HAP-1 (cell line): ENCODE measurements around the gene ZNRF2.
A peak's percentile ranks its signal among the peaks of the same experiment; 100 is the strongest.

Experiments used
- DNase-seq, 2 experiments: peaks; one replicate each; pipeline ENCODE4 v3.0.0-alpha.2; 2016 to 2020; ENCODE audit warnings: low spot score in 2 of 2
- H3K27me3 ChIP-seq: fragments of 250-450 bp; sonication (Bioruptor Pico); 2 replicates; pipeline ENCODE4 v1.5.1; 2020; ENCODE audit warnings: low read depth, mild to moderate bottlenecking, moderate library complexity
- H3K36me3 ChIP-seq: fragments of 250-450 bp; sonication (Bioruptor Pico); replicated peaks from 2 replicates; pipeline ENCODE4 v1.5.1; 2020; ENCODE audit warnings: mild to moderate bottlenecking
- H3K4me1 ChIP-seq: fragments of 250-450 bp; sonication (Bioruptor Pico); 2 replicates; pipeline ENCODE4 v1.5.1; 2020; ENCODE audit warnings: mild to moderate bottlenecking
- H3K4me3 ChIP-seq: fragments of 250-450 bp; sonication (Bioruptor Pico); 2 replicates; pipeline ENCODE4 v1.5.1; 2020; ENCODE audit warnings: mild to moderate bottlenecking, moderate library complexity
- H3K9me3 ChIP-seq: fragments of 250-450 bp; sonication (Bioruptor Pico); 2 replicates; pipeline ENCODE4 v1.5.1; 2020; ENCODE audit warnings: mild to moderate bottlenecking, moderate library complexity
- in situ Hi-C: fragments of 300-500 bp; cut with MboI; formaldehyde crosslinking; loops from 3 replicates; pipeline ENCODE4 v1.14.3; 2020; ENCODE audit warnings: low sequenced_read_pairs, inconsistent platforms, mixed read lengths

Gene ZNRF2

DNA sequence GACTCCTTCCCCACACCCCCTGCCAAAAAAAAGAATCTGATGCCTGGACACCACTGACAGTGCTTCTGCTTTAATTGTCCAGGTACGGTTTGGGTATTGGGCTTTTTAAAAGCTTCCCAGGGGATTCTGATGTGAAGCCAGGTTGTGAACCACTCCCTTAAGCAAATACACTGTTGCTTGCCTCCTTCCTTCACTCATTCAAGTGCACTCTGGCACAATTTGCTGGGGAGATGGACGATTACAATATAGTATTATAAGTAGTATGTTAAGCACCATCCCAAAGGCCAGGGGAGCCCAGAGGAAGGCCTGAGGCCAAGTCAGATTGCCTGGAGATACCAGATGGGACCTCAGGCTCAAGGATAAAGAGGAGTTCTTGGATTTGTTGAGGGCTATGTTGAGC lies 12.3 kb upstream of the ZNRF2 start:
- Histone ChIP-seq H3K9me3 (no peaks in the 10 kb centered on the region), H3K4me1 (no peaks in the 10 kb centered on the region), H3K27me3 (no peaks in the 10 kb centered on the region), H3K36me3 (no peaks in the 10 kb centered on the region), H3K4me3 (no peak overlapping the region)
- in situ Hi-C loops = no loop called here
- no peak for DNase-seq

DNA sequence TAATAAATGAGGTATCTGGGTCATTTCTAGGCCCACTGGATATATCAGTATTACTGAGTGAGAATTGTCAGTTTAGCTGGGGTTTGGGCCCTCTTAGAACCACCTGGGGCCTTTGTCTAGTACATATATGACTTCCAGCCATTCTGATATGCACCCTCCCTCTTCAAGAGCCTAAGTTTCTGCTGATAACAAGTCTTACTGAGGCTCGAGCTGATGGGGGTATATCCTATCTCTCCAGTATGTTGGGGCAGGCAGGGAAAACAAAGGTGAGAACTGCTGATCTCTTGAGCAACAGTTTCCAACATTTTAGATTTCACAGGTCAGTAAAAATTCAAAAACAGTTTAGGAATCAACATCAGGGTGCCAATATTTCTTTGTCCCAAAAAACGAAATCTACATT lies 10.8 kb upstream of the ZNRF2 start:
- Histone ChIP-seq H3K4me3 (no peak overlapping the region), H3K27me3 (no peaks in the 10 kb centered on the region), H3K36me3 (no peaks in the 10 kb centered on the region), H3K9me3 (no peaks in the 10 kb centered on the region), H3K4me1 (no peaks in the 10 kb centered on the region)
- no peak for DNase-seq
- in situ Hi-C loops = no loop called here

DNA sequence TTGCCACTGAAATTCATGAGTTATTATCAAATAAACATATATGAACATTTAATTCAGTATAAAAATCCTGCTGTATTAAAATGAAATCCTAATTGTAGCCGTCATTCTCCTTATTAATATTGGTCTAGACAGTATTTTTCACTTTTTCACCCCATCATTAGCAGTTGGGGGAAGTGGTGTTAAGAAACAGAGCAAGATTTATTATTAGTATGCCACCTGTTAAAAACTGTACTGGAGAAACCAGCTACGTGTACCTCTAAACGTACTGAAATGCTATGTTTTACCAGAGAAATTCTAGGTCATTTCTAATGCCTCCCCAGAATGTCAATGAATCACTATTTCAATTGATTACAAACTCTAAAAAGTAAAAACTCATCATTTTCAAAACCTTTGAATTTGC lies 9.8 kb upstream of the ZNRF2 start:
- Histone ChIP-seq H3K4me1 (no peaks in the 10 kb centered on the region), H3K4me3 (no peak overlapping the region), H3K27me3 (no peaks in the 10 kb centered on the region), H3K36me3 (no peaks in the 10 kb centered on the region), H3K9me3 (no peaks in the 10 kb centered on the region)
- no peak for DNase-seq
- in situ Hi-C loops = loop anchor here (5.0 kb wide), 1 partner anchor 288 kb away; no protein-coding TSS in a partner anchor

DNA sequence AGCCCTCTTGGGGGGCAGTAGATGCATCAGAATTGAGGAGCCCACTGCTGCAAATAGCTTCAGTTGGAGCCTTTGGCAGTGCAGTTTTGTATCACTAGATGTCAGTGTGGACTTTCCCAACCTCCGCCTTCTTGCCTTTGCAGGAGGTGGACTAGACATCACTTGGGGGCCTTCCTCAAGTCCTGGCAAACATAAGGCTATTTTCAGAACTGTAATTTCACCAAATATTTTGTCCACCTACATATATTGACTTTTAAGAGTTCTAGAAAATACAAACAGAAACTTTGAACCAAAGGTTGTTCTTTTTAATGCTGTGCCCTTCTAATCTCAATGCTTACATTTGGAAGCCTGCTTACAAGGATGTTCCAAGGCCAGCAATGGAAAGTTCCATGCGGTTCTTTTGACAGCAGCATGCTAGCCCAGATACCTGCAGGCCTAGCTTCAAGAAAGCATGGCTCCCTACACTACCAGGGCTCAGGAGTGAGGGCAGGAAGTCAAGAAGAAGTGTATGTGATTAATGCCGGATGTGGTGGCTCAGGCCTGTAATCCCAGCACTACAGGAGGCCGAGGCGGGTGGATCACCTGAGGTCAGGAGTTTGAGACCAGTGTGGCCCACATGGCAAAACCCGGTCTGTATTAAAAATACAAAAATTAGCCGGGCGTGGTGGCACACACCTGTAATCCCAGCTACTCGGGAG lies 8.0 kb upstream of the ZNRF2 start:
- in situ Hi-C loops = loop anchor here (5.0 kb wide), 1 partner anchor 286 kb away; no protein-coding TSS in a partner anchor
- no peaks in the 10 kb centered on the region for H3K9me3 ChIP-seq
- no peaks in the 10 kb centered on the region for H3K4me1 ChIP-seq
- H3K36me3 ChIP-seq = no peaks in the 10 kb centered on the region
- no peak overlapping the region for H3K4me3 ChIP-seq
- no peaks in the 10 kb centered on the region for H3K27me3 ChIP-seq
- peak; percentile 66 to 71 for DNase-seq

DNA sequence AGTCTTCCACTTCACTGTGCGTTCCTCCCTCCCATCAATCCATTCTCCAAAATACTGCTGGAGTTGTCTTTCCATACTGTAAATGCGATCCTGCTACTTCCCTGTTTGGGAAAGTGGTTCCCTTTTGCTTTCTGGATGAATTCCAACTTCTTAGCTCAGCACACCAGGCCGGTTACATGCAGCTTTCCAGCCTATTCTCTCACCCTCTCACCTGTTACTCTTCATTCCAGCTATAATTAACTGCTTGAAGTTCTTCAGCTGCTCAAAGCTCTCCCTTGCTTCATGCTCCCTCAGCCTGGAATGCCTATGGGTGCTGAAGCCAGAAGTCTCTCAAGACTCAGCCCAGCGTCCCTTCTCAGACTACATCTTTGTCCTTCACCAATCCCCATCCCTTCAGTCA lies 6.0 kb upstream of the ZNRF2 start:
- no peaks in the 10 kb centered on the region for H3K4me1 ChIP-seq

DNA sequence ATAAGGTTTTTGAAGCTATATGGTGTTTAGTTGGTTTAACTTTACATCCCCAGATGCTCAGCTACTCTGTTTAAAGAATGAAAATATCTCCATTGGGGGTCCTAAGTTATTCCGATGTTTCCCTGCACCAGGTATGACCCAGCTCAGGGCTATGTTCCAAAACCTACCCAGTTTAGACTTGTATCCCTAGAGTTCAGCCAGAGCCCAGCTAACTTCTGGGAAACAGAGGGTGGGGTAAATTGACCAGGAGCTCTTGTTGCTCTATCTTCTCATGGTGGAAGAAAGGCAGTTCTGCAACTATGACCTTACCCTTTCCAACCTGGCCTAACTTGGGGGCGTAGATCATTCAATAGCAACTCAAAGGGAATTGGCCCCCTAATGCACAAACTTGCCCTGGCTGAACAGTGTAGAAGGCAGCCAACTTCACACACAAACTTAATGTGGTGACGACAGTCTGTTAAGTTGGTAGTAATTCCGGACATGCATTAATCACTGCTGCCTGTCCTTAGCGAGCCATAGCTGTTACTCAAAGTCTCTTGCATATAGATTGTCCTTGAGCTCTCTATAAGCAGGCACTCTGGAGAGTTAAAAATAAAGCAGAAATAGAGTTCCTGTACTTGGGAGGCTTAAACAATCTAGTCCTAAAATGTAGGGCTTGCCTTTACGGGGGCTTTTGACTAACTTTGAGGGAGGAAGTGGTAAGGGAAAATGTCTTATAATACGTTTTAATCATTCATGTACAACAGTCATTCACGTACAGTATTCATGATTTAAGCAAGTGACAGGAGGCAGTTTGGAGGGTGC lies 5.3 kb upstream of the ZNRF2 start:
- no peaks in the 10 kb centered on the region for H3K36me3 ChIP-seq
- H3K27me3 ChIP-seq = no peaks in the 10 kb centered on the region
- no peaks in the 10 kb centered on the region for H3K9me3 ChIP-seq
- no peak for DNase-seq
- no peak overlapping the region for H3K4me3 ChIP-seq
- in situ Hi-C loops = loop anchor here (5.0 kb wide), 1 partner anchor 283 kb away; no protein-coding TSS in a partner anchor
- peaks cover 3% of the 10 kb centered on the region; the same call in 1 of the 2 replicates for H3K4me1 ChIP-seq

More for the DNA sequence above, 6.0 kb upstream of the ZNRF2 start:
- in situ Hi-C loops = loop anchor here (5.0 kb wide), 1 partner anchor 284 kb away; no protein-coding TSS in a partner anchor
- no peaks in the 10 kb centered on the region for H3K27me3 ChIP-seq
- DNase-seq = no peak
- no peaks in the 10 kb centered on the region for H3K36me3 ChIP-seq
- H3K9me3 ChIP-seq = no peaks in the 10 kb centered on the region
- no peak overlapping the region for H3K4me3 ChIP-seq

DNA sequence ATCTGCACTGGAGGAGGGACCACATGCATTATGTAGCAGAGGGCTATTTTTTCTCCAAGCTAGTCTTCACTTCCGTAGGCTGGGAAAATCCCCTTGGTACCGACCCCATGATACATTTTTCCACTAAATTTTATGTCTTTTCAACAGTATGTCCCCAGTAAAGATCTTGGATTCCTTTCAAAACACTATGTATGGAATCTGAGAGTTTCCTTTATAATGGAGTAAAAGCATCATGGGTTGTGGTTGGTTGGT lies 4.8 kb upstream of the ZNRF2 start:
- peaks cover 3% of the 10 kb centered on the region; the same call in 1 of the 2 replicates for H3K4me1 ChIP-seq
- DNase-seq = no peak
- no peaks in the 10 kb centered on the region for H3K36me3 ChIP-seq
- H3K9me3 ChIP-seq = no peaks in the 10 kb centered on the region
- no peaks in the 10 kb centered on the region for H3K27me3 ChIP-seq
- in situ Hi-C loops = loop anchor here (5.0 kb wide), 1 partner anchor 283 kb away; no protein-coding TSS in a partner anchor
- H3K4me3 ChIP-seq = no peak overlapping the region

DNA sequence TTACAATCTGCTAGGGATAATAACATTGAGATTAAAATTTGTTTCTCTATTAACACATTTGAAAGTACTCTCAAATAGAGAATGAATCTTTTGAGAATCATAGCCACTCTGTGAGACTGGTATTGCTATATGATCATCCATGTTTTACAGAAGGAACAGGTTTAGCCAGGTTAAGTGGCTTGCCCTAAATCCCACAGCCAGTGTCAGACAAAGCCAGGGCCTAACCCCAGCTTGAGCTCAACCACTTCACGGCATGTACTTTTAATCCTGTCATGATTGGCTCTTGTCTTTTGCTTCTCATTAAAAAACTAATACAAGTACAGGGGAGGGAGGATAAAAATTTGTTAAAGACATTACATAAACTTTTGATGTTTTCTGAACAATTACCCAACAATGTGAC lies 3.8 kb upstream of the ZNRF2 start:
- Histone ChIP-seq H3K27me3 (no peaks in the 10 kb centered on the region), H3K4me3 (no peak overlapping the region), H3K36me3 (no peaks in the 10 kb centered on the region), H3K9me3 (no peaks in the 10 kb centered on the region), H3K4me1 (peaks cover 3% of the 10 kb centered on the region; the same call in 1 of the 2 replicates)
- DNase-seq = no peak
- in situ Hi-C loops = loop anchor here (5.0 kb wide), 1 partner anchor 132 kb away; no protein-coding TSS in a partner anchor

DNA sequence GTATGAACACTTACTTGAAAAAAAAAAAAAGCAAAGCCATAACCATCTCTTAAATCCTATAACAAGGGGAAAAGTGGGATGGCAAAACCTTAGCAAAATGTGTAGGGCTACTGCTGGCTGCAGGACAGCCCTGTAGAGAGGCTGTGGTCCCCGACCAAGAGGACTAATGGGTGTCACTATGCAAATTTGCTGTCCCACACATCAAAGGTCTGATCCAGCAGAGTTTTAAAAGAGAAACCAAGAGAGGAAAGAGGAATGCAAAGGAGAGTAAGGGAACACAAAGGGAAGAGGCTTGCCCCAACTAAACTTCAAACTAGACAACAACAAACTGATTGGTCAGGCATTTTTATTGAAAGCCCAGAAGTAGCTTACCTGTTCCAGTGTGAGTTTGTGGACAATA lies 3.1 kb upstream of the ZNRF2 start:
- no peaks in the 10 kb centered on the region for H3K27me3 ChIP-seq
- H3K36me3 ChIP-seq = no peaks in the 10 kb centered on the region
- no peak for DNase-seq
- no peaks in the 10 kb centered on the region for H3K9me3 ChIP-seq
- H3K4me3 ChIP-seq = no peak overlapping the region
- in situ Hi-C loops = loop anchor here (5.0 kb wide), 1 partner anchor 131 kb away; no protein-coding TSS in a partner anchor
- peaks cover 3% of the 10 kb centered on the region; the same call in 1 of the 2 replicates for H3K4me1 ChIP-seq

DNA sequence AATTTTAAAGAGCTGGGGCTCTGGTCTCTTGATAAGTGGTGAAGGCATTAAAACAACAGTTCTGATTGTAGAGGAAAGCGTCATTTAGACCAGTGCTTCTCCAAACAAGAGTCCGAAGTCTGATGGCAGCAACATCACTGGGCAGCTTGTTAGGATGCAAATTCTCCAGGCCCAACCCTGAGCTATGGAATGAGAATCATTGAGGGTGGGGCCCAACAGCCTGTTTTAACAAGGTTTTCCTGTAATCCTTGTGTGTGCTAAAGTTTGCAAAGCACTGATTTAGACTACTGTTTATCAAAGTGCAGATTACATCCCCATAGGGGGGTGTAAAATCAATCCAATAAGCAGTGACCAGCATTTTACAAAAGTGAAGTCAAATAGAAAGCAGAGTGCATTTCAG lies 2.6 kb upstream of the ZNRF2 start:
- no peaks in the 10 kb centered on the region for H3K9me3 ChIP-seq
- H3K27me3 ChIP-seq = no peaks in the 10 kb centered on the region
- DNase-seq = no peak
- no peaks in the 10 kb centered on the region for H3K36me3 ChIP-seq
- no peak overlapping the region for H3K4me3 ChIP-seq
- H3K4me1 ChIP-seq = peaks cover 3% of the 10 kb centered on the region; the same call in 1 of the 2 replicates
- in situ Hi-C loops = loop anchor here (5.0 kb wide), 1 partner anchor 131 kb away; no protein-coding TSS in a partner anchor

DNA sequence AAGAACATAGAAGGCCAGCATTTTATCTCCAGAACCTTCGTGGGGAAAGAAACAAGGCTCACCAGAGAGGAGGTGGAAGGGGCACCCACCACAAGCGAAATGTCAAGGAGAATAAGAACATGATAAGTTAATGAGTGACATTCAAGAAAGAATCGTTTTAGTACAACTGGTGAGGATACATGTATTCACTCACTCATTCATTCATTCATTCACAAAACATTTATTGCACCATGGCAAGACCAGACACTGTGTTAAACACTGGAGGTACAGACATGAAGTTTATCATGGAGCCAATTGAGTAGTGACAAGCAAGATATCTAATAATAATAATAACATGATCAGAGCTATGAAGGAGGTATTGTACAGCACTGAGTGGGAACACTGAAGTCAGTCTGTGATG lies 1.7 kb upstream of the ZNRF2 start:
- Histone ChIP-seq H3K9me3 (no peaks in the 10 kb centered on the region), H3K36me3 (no peaks in the 10 kb centered on the region), H3K4me3 (no peak overlapping the region), H3K4me1 (peaks cover 3% of the 10 kb centered on the region; the same call in 1 of the 2 replicates), H3K27me3 (no peaks in the 10 kb centered on the region)
- DNase-seq = no peak
- in situ Hi-C loops = loop anchor here (5.0 kb wide), 1 partner anchor 130 kb away; no protein-coding TSS in a partner anchor

DNA sequence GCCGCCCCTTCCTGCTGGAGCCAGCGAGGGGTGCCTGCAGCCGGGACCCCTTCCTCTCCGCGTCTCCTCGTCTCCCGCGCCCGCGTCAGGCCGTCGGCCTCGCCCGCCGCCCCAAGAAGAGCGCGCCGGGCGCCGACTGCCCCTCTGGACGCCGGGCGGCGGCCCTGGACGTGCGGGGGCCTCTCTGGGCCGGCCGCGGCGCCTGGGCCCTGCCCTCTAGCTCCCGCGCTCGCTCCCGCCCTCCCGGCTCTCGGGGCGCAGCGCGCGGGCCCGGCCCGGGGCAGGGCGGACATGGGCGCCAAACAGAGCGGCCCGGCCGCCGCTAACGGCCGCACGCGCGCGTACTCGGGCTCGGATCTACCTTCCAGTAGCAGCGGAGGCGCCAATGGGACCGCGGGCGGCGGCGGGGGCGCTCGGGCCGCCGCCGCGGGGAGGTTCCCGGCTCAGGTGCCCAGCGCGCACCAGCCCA lies 704 bp downstream of the ZNRF2 start:
- DNase-seq = peak in 1 of 2 experiments; percentile 19
- H3K27me3 ChIP-seq = no peaks in the 10 kb centered on the region
- no peaks in the 10 kb centered on the region for H3K36me3 ChIP-seq
- H3K4me3 ChIP-seq = peak overlapping the region; percentile 75
- H3K9me3 ChIP-seq = no peaks in the 10 kb centered on the region
- in situ Hi-C loops = no loop called here
- H3K4me1 ChIP-seq = peaks cover 14% of the 10 kb centered on the region

DNA sequence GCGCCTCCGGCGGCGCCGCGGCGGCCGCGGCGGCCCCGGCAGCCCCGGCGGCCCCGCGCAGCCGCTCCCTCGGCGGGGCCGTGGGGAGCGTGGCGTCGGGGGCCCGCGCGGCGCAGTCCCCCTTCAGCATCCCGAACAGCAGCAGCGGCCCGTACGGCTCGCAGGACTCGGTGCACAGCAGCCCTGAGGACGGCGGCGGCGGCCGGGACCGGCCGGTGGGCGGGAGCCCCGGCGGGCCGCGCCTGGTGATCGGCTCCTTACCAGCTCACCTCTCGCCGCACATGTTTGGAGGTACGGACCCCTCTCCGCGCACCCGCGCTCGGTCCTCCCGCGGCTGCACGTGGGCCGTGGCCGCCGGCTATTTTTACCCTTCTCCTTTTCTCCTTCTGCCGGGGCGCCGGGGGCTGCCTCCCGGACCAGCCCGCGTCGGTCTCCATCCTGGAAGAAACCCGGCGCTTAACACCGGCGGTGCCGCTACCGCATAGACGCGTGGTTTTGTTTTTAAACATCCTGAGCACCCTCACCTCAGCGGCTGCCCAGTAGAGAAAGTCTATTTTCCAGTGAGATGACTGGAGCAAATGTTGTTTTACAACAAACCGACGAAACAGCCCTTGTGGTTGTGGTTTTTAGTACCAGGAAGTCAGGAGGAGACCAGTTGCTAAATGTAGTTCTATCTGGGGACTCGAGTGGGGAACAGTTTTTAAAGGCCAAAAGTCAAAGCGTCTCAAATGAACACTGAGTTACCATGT lies 1.3 kb downstream of the ZNRF2 start:
- peak overlapping the region; percentile 75 for H3K4me3 ChIP-seq
- no peaks in the 10 kb centered on the region for H3K36me3 ChIP-seq
- peak; percentile 27 to 39 for DNase-seq
- peaks cover 20% of the 10 kb centered on the region for H3K4me1 ChIP-seq
- in situ Hi-C loops = no loop called here
- no peaks in the 10 kb centered on the region for H3K9me3 ChIP-seq
- no peaks in the 10 kb centered on the region for H3K27me3 ChIP-seq
